CD4-positive, alpha-beta T cell treated with Interleukin-10 for 1 hour (primary cell): ENCODE measurements around the gene PTGDR.
A peak's percentile ranks its signal among the peaks of the same experiment; 100 is the strongest.

Experiments used
- DNase-seq: peaks from one replicate; pipeline ENCODE4 v3.0.0-alpha.2; 2020

PTGDR gene

GRCh38 chr14:52267501-52268278 lies at the start of gene PTGDR:
Gene PTGDR (plus strand): TSS chr14:52267698. CDS start chr14:52267815, 117 bp downstream.
- peak; percentile 69 for DNase-seq

GRCh38 chr14:52219488-52220084 lies 47.9 kb upstream of the PTGDR start:
- DNase-seq: no peak

- peak; percentile 27 for DNase-seq
Measured at GRCh38 chr14:52220924-52221811, 46.3 kb upstream of the PTGDR start.

GRCh38 chr14:52222901-52223300 lies 44.6 kb upstream of the PTGDR start:
- no peak for DNase-seq

- DNase-seq: no peak
Measured at GRCh38 chr14:52227619-52228222, 39.8 kb upstream of the PTGDR start.

GRCh38 chr14:52233693-52234092 lies 33.8 kb upstream of the PTGDR start:
- DNase-seq: no peak

GRCh38 chr14:52235434-52235833 lies 32.1 kb upstream of the PTGDR start:
- DNase-seq: no peak

- no peak for DNase-seq
Measured at GRCh38 chr14:52235866-52236510, 31.5 kb upstream of the PTGDR start.

GRCh38 chr14:52238682-52239081 lies 28.8 kb upstream of the PTGDR start:
- DNase-seq: no peak

GRCh38 chr14:52240623-52241022 lies 26.9 kb upstream of the PTGDR start:
- no peak for DNase-seq

- DNase-seq: no peak
Measured at GRCh38 chr14:52241087-52241793, 26.3 kb upstream of the PTGDR start.

GRCh38 chr14:52244328-52244727 lies 23.2 kb upstream of the PTGDR start:
- no peak for DNase-seq

- no peak for DNase-seq
Measured at GRCh38 chr14:52244997-52245396, 22.5 kb upstream of the PTGDR start.

- peak; percentile 48 for DNase-seq
Measured at GRCh38 chr14:52248057-52248456, 19.4 kb upstream of the PTGDR start.

- DNase-seq: no peak
Measured at GRCh38 chr14:52251724-52252123, 15.8 kb upstream of the PTGDR start.

GRCh38 chr14:52253503-52253902 lies 14.0 kb upstream of the PTGDR start:
- no peak for DNase-seq

- no peak for DNase-seq
Measured at GRCh38 chr14:52254086-52254485, 13.4 kb upstream of the PTGDR start.

GRCh38 chr14:52258783-52259182 lies 8.7 kb upstream of the PTGDR start:
- DNase-seq: no peak

- DNase-seq: no peak
Measured at GRCh38 chr14:52259434-52259833, 8.1 kb upstream of the PTGDR start.

- no peak for DNase-seq
Measured at GRCh38 chr14:52262600-52262999, 4.9 kb upstream of the PTGDR start.

- DNase-seq: no peak
Measured at GRCh38 chr14:52263190-52263589, 4.3 kb upstream of the PTGDR start.

GRCh38 chr14:52265253-52265652 lies 2.2 kb upstream of the PTGDR start:
- DNase-seq: no peak
